ENCODE measurements around the gene CNIH3. TPM values are rescaled to one million over a fixed set of nuclear protein-coding genes. Genes with fewer than 3 reads are reported as not detected.
"Not testable (repeated sequence)": the region's sequence is repeated elsewhere in the genome, so short reads cannot be mapped to it uniquely, and the experiment has no call there.

The CNIH3 gene
- total RNA-seq, 1 donor from 2014 or later, result 5.3 TPM

DNA sequence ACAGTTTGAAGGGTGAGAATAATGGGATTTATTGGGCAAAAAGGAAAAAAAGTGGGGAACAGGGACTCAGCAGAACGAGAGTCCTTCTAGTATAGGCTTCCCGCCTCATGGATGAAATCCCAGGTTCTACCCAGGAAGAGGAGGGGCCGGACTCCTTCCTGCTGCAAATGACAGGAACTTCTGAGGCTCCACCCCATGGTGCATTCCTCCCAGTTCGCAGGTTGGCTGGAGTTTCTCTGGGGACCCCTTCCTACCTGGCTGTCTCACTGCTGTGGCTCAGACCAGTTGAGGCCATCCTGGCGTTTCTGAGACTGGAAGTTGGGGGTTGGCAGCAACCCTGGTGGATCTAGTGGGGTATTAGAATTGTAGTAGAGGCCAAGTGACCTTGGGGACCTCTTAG, 27.5 kb downstream of the CNIH3 start:
- no peak for DNase-seq (ENCODE audit: low spot score)

DNA sequence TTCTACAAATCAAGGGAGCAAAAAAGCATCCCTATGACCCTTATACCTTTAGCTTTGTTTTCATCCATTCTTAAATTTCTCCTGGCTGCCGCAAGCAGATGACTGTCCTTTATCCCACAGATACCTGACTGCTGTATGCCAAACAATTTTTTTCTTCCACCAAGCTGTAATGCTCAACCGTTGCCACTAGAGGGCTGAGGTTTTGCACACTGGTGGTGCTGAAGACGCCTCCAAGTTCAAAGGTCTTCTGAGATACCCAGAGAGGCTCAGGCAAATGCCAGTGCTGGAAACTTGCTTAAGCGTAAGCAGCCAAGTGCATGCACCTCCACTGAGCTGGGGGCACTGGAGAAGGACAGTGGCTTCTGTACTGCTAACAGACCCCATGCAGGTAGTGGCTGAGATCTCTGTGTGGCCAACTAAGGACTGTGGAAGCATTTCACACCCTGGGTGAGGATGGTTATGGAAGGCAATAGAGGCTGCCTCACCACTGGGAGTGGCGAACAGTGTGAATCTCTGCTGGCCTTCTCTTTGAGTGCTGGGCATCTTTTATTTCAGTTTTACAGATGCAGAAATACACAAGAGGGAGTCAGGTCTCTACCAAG, 28.5 kb downstream of the CNIH3 start:
- peak; percentile 62 for DNase-seq (ENCODE audit: low spot score)

DNA sequence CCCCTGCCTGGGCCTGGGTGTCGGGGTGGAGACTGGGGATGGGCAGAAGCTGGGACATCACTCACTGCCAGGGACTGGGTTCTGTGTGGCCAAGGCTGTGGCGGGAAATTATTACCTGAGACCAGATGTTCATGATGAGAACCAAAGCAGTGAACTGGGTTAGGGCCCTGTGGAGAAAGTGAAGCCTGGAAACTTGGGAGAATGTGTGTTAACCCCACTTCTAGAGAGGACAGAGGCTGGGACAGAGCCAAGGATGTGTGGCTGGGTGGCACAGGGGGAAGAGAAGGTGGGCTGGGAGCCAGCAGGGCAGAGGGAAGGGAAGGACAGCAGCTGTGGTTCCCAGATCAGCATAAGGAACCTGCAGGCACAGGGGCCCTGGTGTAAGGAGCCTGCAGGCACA, 31.3 kb downstream of the CNIH3 start:
- no peak for DNase-seq (ENCODE audit: low spot score)

DNA sequence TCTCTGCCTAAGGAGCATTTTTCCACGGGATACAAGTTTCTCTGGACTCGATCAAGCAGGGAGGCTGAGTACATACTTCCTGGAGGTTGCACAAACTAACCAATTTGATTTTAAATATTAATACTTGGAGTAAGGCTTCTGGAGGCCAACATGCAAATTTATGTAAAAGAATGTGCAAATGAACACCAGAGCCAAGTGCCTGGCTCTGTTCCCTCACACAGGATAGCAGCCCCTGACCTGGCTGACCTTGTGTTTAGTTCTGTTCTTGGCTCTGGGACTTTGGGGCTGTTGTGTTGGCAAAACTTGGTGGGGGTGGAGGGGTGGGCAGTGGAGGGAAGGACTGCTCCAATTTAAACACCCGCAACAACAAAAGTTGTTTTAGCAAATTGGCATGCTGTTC, 34.2 kb downstream of the CNIH3 start:
- DNase-seq (ENCODE audit: low spot score), result no peak

DNA sequence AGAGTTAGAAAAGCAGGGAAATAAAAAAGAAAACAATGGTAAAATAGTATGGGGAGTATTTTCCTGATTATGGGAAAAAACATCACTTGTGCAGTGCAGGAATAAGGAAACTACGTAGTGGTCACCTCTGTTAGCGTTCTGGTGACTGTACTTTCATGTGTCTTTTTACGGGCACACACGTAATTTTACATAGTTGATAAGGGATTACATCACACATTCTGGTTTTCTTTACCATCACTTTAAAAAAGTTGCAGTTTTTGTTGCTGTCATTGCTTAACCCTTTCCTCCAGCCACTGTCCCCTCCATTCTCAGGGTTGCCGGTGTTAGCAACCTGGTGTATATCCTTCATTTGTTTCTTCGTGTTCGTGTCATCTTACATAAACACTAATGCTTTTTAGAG, 35.1 kb downstream of the CNIH3 start:
- DNase-seq (ENCODE audit: low spot score), result no peak

DNA sequence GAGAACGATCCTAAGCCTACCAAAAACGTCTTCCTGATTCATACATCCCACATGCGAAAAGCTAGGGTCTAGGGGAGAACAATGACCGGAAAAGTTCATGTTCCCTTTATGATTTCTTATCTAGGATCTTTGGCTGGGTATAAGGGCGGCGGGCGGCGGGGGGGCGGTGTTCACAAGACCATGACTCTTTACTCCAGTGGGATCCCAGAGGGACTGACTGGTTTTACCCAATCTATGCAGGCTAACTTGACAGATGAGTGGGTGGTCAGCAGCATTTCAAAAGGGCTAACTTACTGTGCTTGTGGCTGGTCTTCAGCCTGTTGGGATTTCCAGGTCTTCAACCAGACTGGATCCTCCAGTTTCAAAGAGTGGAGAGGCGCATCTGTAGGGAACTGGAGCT, 40.3 kb downstream of the CNIH3 start:
- no peak for DNase-seq (ENCODE audit: low spot score)

DNA sequence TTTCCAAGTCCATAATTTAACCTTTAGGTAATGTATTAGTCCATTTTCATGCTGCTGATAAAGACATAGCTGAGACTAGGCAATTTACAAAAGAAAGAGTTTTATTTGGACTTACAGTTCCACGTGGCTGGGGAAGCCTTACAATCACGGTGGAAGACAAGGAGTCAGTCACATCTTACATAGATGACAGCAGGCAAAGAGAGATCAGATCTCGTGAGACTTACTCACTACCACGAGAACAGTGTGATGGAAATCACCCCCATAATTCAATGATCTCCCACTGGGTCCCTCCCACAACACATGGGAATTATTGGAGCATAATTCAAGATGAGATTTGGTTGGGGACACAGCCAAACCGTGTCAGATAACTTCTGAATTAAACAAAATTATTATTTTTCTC, 44.0 kb downstream of the CNIH3 start:
- no peak for DNase-seq (ENCODE audit: low spot score)

DNA sequence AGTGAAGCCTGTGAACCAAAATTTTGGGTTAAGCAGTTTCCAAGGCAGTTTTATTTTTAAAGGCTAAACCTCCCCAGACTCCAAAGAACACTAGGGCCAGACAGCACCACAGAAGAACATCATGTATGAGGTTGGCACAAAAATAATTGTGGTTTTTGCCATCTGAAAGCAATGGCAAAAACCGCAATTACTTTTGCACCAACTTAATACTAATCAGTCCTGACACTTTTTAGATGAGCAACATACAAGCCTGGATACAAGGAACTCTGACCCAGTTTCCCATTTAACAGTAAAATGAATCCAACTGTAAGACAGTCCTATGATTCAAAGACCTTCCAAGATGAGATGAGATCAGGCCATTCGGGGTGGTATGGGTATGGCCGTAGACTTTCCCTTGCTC, 46.8 kb downstream of the CNIH3 start:
- DNase-seq (ENCODE audit: low spot score), result no peak

DNA sequence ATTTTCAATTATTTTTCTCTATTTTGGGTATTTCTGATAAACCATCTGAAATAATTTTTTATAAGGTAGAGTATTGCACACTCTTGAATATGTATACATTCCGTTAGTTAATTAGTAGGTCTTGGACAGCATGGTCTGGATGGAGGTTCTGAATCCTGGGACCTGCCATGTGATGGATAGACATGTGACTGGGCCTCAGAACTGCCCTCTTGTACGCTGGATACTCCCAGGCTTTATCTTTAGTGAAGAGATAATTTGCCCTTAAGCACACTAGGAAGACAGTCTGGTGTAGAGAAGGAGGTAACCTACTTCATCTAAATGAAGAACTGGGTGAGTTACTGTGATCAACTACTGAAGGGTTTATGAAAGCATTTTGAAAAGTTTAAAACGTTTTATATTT, 48.9 kb downstream of the CNIH3 start:
- no peak for DNase-seq (ENCODE audit: low spot score)

DNA sequence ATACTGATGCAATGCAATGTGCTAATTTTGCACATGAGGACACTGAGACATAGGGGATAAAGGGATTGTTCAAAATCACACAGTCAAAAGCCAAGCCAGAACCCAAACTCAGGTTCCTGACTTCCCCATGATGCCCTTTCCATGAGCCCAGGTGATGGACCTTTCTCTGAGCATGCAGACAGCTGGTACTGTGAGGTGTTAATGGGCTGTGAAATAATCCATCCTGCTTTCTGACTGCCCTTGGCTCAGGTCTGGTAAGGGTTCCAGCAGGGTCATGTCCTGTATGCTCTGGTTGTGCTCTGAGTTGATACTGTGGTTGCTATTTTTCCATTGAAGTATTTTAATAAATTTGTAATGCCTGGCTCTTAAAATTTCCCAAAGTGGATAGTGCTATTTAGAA, 50.0 kb downstream of the CNIH3 start:
- DNase-seq (ENCODE audit: low spot score), result no peak

DNA sequence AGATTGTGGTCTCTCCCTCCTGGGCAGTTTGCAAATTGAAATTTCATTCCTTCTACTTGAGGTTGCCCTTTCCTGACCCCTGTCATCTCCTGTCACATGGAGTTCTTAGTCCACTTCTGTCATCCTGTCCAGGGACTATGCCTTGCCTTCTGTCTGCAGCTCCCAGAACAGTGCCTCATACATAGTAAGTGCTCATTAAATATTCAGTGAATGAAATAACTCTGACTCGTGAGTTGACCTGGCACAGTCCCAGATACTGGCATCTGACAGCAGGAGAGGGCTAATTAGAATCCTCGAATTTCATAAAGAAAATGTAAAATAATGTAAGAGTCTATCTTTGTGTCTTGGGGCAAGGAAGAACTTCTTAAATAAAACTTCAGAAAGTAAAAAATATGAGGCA, 50.8 kb downstream of the CNIH3 start:
- no peak for DNase-seq (ENCODE audit: low spot score)

DNA sequence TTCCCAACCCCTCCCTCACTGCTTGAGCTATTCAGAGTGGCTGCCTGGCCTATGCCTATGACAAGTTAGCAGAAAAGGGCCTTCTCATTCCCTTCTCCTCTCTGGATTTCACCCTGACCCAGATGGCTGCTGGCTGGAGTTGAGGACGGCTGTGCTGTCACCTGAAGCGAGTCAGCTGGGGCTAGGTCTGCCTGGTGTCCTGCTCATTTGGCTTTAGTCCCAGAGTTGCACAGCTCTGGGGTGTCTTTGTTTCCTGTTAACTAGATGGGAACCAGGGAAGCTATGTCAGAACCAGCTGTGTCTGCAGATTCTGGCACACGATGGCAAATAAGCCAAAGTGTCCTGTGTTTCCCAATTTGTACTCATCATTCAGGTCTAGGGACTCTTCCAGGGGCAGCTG, 52.9 kb downstream of the CNIH3 start:
- DNase-seq (ENCODE audit: low spot score), result no peak

DNA sequence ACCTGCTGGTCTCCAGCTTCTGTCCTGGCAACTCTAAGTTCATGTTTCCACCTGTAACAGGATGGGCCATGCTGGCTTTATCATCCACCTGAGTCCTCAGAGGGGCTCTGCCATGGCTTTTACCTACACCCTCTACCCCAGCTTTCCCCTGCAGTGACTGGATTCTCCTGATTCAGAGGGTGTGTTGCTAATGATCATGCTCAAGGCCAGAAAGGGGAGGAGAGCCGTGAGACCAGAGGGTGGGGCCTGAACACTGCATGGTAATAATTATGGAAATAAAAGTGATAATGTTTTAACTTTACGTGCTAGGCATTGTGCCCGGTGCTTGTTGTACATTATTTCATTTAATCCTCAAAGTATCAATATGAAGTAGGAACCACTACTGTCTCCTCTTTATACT, 53.3 kb downstream of the CNIH3 start:
- no peak for DNase-seq (ENCODE audit: low spot score)

DNA sequence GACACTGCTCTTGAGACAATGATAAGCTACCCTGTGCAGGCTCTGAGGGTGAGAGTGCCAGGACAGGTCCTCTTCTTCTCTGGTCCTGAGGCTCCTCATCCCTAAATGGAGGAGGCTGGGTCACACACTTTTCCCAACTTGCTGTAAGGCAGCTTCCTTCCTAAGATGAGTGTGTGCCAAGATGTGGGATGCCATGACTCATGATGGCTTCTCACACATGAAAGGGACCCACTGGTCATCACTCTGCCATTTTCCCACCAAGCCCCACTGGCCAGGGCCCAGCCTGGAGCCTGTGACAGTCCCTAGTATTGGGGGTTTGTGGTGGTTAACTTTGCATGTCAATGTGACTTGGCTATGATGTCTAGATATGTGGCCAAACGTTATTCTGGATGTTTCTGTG, 54.4 kb downstream of the CNIH3 start:
- no peak for DNase-seq (ENCODE audit: low spot score)

DNA sequence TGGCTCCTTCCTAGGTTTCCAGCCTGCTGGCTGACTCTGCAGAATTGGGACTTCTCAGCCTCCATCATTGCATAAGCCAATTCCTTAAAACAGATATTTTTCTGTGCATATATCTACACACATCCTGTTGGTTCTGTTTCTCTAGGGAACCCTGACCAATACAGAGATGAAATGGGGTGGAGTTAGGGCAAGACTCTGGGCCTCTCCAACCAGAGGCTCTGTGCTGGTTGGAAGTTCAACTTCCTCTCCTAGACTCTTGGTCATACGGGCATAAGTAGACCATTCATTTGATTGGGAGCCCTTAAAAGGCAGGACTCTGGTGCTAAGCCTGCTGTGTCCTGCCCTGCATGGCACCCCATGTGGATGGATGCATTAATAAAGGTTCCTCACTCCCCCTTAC, 55.0 kb downstream of the CNIH3 start:
- DNase-seq (ENCODE audit: low spot score), result no peak

DNA sequence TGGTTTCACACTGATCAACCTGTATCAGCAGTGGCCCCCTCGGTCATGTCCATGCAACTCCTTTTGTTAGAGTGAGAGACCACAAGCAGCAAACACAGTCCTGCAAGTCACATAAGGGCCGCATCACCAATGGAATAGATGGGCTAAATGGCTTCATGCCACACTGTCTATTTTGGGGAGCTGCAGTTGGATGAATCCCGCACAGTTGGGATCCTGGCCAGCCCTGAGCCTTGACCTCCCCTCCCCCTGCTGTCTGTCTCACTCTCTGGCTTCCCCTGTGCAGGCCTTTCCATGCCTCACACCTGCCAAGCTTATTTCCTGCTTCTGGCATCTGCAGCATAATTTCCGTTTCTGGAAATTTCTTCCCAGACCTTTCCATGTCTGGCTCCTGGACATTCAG, 57.0 kb downstream of the CNIH3 start:
- DNase-seq (ENCODE audit: low spot score), result no peak

DNA sequence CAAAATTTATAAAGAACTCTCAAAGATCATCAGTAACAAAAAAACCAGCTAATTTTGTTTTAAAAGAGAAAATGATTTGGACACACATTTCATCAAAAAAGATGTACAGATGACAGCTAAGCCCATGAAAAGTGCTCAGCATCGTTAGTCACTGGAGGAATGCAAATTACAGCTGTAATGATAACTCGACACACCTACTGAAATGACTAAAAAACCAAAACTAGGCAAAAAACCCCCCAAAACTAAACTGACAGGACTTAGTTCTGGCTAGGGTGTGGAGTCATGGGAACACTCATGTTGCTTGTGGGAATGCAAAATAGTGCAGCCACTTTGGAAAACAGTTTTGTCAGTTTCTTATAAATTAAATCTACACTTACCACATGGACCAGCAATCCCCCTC, 59.5 kb downstream of the CNIH3 start:
- DNase-seq (ENCODE audit: low spot score), result no peak

DNA sequence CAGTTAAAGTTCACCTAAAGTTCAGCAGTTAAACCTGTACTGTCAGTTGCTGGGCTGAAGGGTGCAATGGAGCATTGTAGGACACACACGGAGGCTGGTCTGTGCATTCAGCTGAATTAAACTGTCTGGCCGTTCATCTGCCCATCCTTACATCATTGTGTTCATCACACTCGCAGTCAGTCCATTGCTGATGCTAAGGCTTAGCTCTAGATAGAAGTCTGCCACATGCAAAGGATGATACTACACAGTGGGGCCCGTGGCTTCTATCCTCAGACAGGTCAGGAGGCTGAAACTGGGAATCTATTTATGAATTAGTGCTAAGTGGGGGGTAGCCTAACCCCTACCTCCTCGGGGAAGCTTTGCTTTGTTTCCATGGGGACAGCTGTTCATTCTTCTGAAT, 60.4 kb downstream of the CNIH3 start:
- no peak for DNase-seq (ENCODE audit: low spot score)

DNA sequence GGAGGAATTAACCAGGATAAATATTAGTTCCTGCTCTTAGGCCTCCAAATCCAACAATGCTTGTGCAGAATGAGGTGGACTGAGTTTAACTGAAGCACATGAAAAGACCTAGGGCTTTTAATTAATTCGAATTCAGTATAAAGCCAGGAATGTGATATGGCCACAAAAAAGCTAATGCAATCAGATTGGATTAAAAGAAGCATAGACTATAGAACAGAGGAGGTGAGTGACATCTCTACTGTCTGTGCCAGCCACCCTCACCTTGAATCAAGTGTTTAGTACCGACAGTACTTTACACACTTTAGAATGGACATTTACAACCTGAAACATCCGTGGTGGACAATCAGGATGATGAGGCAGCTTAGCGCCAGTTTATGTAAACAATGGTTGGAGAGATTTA, 62.1 kb downstream of the CNIH3 start:
- no peak for DNase-seq (ENCODE audit: low spot score)

DNA sequence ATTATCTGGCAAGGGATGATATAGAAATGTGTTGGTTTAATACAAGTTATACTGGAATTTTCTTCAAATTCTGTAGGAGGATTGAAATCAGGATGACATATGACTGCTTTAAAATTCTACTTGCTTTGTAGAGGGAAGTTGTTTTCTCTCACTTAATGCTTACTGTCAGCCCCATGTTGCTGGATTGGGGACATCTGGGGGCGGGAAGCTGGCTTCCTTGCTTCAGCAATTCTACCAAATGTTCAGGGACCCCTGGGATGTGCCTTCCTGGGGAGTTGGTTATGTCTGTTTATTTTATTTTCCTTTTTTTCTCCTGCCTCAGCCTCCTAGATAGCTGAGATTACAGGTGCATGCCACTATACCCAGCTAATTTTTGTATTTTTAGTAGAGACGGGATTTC, 63.5 kb downstream of the CNIH3 start:
- DNase-seq (ENCODE audit: low spot score), result no peak

DNA sequence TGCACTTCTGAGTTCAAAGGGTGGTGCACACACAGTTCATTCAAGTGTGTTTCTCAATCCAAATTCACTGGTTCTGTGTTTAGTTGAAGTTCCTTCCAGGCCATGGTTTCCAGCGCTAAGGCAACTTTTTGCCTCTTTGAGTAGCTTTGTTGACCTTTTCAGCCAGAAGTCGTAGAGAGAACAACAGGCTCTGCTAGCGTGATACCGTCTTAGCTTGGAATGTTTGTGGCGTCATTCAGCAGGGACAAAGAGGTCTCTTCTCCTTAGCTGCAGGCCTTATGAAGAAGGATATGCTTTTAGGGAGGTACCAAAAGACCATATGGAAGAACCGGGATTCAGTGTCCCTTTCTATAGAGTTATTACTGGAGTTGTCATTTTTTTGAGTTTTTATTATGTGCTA, 65.7 kb downstream of the CNIH3 start:
- no peak for DNase-seq (ENCODE audit: low spot score)

DNA sequence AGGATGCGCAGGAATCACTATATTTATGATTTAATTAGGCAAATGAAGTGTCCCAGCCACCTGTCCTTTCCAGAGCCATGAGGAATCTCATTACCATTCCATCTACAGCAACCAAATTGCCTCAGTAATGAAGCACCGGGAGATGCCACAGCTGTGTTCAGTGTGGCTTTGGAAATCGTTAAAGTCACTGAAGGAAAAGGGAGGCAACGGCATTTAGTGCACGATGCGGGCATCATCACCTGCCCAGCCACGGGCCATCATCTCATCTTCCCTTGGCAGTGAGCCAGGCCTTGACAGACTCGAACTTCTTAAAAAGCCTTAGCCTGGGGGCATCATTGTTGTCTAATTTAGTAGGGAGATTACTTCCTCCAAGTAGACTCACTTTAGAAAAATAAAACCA, 67.8 kb downstream of the CNIH3 start:
- no peak for DNase-seq (ENCODE audit: low spot score)

DNA sequence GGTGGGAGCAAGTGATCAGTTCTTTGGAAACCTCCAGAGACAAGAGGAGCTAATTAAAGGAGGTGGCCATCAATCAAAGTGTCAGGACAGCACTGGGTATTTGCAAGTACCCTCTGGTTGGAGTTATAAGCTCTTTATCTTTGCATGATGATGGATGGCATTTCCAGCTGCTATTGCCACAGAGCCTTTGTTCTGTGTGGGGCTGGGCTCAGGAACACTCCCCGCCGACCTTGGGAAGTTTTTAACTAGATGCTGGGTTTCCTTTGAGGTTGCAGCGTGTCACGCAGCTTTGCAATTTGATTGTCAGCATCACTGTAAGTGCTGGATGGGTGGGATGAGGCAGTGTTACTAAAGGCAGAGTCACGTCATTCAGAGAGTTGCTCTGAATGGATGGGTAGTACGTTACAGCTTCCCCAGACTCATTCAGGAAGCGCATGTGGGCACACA, 68.9 kb downstream of the CNIH3 start:
- DNase-seq (ENCODE audit: low spot score), result no peak

DNA sequence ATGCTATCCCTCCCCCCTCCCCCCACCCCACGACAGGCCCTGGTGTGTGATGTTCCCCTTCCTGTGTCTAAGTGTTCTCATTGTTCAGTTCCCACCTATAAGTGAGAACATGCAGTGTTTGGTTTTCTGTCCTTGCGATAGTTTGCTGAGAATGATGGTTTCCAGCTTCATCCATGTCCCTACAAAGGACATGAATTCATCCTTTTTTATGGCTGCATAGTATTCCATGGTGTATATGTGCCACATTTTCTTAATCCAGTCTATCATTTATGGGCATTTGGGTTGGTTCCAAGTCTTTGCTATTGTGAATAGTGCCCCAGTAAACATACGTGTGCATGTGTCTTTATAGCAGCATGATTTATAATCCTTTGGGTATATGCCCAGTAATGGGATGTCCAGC, 70.0 kb downstream of the CNIH3 start:
- DNase-seq (ENCODE audit: low spot score), result not testable (repeated sequence)

DNA sequence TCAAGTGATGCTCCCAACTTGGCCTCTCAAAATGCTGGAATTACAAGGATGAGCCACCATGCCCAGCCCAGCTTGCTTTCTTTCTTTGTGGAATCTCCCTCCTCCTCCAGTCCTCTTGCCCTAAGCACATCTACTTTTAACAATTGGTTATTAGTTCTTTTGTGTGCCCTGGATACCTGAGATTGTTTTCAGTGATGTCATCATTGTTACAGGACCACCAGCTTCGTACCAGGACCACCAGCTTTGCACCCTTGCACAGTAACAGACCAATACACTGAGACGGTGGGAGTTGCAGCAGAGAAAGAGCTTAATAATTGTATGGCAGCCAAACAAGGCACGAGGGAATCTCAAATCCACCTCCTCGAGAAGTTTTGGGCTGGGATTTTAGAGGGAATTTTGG, 71.3 kb downstream of the CNIH3 start:
- no peak for DNase-seq (ENCODE audit: low spot score)
